ENCODE results near the gene MAP1LC3B2. TPM values are rescaled to one million over a fixed set of nuclear protein-coding genes. Genes with fewer than 3 reads are reported as not detected.
A peak's percentile ranks its signal among the peaks of the same experiment; 100 is the strongest.
"Not testable (repeated sequence)": the region's sequence is repeated elsewhere in the genome, so short reads cannot be mapped to it uniquely, and the experiment has no call there.

MAP1LC3B2 gene
- total RNA-seq, 4 donors from 2014 or later, result 0.76 TPM; not detected in 2

DNA sequence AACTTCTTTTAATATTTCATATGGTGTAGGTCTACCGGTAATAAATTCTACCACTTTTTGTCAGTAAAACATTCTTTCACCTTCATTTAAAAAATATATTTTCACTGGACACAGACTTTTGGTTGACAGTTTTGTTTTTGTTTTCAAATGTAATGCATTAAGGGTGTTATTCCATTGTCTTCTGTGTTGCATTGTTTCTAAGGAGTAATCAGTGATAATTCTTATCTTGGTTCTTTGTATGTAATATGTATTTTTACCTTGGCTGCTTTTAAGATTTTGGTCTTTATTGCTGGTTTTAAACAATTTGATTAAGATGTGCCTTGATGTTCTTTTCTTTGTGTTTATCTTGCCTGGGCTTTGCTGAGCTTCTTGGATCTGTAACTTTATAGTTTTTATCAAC is 4.1 kb downstream of the MAP1LC3B2 start:
- Histone ChIP-seq H3K36me3 (no peaks in the 10 kb centered on the region), H3K9me3 (peaks cover 0 to 7% (median 0%) of the 10 kb centered on the region in 3 donors), H3K27ac (no peak overlapping the region), H3K4me3 (no peak overlapping the region), H3K27me3 (no peaks in the 10 kb centered on the region), H3K4me1 (peaks cover 11 to 63% (median 15%) of the 10 kb centered on the region in 3 donors)
- TF ChIP-seq, protein P1, sequence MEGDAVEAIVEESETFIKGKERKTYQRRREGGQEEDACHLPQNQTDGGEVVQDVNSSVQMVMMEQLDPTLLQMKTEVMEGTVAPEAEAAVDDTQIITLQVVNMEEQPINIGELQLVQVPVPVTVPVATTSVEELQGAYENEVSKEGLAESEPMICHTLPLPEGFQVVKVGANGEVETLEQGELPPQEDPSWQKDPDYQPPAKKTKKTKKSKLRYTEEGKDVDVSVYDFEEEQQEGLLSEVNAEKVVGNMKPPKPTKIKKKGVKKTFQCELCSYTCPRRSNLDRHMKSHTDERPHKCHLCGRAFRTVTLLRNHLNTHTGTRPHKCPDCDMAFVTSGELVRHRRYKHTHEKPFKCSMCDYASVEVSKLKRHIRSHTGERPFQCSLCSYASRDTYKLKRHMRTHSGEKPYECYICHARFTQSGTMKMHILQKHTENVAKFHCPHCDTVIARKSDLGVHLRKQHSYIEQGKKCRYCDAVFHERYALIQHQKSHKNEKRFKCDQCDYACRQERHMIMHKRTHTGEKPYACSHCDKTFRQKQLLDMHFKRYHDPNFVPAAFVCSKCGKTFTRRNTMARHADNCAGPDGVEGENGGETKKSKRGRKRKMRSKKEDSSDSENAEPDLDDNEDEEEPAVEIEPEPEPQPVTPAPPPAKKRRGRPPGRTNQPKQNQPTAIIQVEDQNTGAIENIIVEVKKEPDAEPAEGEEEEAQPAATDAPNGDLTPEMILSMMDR (IDR thresholded peaks at IDR 0.05), result no peak
- TF ChIP-seq POLR2A (IDR thresholded peaks at IDR 0.05), result no peak
- 100% methylated on average over 1 of the region's 1 CpG for WGBS, 2 donors
- DNase-seq, result no peak
- intact Hi-C loops (cut with DNase I), result no loop called here

DNA sequence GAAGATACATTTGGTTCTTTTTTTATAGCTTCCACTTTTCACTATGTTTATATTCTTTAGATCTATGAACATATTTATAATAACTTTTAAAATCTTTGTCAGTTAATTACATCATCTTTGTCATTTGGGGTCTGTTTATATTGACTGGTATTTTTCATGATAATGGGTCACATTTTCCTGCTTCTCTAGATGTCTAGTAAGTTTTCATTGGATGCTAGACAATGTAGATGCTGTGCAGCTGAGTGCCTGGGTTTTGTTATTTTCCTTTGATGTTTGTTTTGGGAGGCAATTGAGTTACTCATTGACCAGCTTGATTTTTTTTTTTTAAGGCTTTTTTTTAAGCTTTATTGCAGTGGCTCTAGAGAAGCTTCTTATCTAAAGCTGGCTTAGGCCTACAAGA is 4.9 kb downstream of the MAP1LC3B2 start:
- intact Hi-C loops (cut with DNase I), result no loop called here
- Histone ChIP-seq H3K4me3 (no peak overlapping the region), H3K27me3 (no peaks in the 10 kb centered on the region)

GRCh38 chr12:116565221-116565620 is 6.0 kb downstream of the MAP1LC3B2 start:
- Histone ChIP-seq H3K4me1 (peaks cover 0 to 44% (median 1%) of the 10 kb centered on the region in 3 donors), H3K27ac (peak overlapping the region; percentile 16 to 79 (median 60))
- H3K9me3 ChIP-seq; H3K4me3 ChIP-seq; H3K36me3 ChIP-seq; DNase-seq; H3K27me3 ChIP-seq; intact Hi-C loops (cut with DNase I): not testable (repeated sequence)
- WGBS, 2 donors, result 77 to 79% methylated on average over 7 of the region's 7 CpGs

More for the DNA sequence above, 4.9 kb downstream of the MAP1LC3B2 start:
- H3K27ac ChIP-seq, result no peak overlapping the region
- no peaks in the 10 kb centered on the region for H3K36me3 ChIP-seq
- DNase-seq, result no peak
- peaks cover 6 to 55% (median 9%) of the 10 kb centered on the region in 3 donors for H3K4me1 ChIP-seq
- no peak for TF ChIP-seq POLR2A (IDR thresholded peaks at IDR 0.05)
- TF ChIP-seq, protein P1 (IDR thresholded peaks at IDR 0.05), result no peak
- H3K9me3 ChIP-seq, result peaks cover 0 to 7% (median 0%) of the 10 kb centered on the region in 3 donors

- H3K4me1 ChIP-seq, result peaks cover 0 to 38% (median 0%) of the 10 kb centered on the region in 3 donors
- no peaks in the 10 kb centered on the region for H3K27me3 ChIP-seq
- DNase-seq, result no peak
- peak overlapping the region; percentile 16 to 79 (median 60) for H3K27ac ChIP-seq
- no peak overlapping the region for H3K4me3 ChIP-seq
- H3K9me3 ChIP-seq, result peaks cover 0 to 7% (median 0%) of the 10 kb centered on the region in 3 donors
- no peaks in the 10 kb centered on the region for H3K36me3 ChIP-seq
- 32 to 53% methylated on average over 2 of the region's 2 CpGs for WGBS, 2 donors
- intact Hi-C loops (cut with DNase I), result no loop called here
- TF ChIP-seq, protein P1 (IDR thresholded peaks at IDR 0.05), result peak in 1 of 6 experiments; percentile 8
- TF ChIP-seq POLR2A (IDR thresholded peaks at IDR 0.05), result no peak
Observed at GRCh38 chr12:116565963-116566362, 6.8 kb downstream of the MAP1LC3B2 start.

- WGBS, 2 donors, result 68 to 76% methylated on average over 2 of the region's 2 CpGs
- TF ChIP-seq, protein P1 (IDR thresholded peaks at IDR 0.05), result no peak
- no peak for TF ChIP-seq POLR2A (IDR thresholded peaks at IDR 0.05)
- no peaks in the 10 kb centered on the region for H3K36me3 ChIP-seq
- intact Hi-C loops (cut with DNase I), result no loop called here
- no peak overlapping the region for H3K27ac ChIP-seq
- peaks cover 0 to 38% (median 0%) of the 10 kb centered on the region in 3 donors for H3K4me1 ChIP-seq
- H3K4me3 ChIP-seq, result no peak overlapping the region
- H3K27me3 ChIP-seq, result no peaks in the 10 kb centered on the region
- DNase-seq, result no peak
- peaks cover 0 to 7% (median 0%) of the 10 kb centered on the region in 3 donors for H3K9me3 ChIP-seq
Observed at GRCh38 chr12:116568203-116568602, 9.0 kb downstream of the MAP1LC3B2 start.

DNA sequence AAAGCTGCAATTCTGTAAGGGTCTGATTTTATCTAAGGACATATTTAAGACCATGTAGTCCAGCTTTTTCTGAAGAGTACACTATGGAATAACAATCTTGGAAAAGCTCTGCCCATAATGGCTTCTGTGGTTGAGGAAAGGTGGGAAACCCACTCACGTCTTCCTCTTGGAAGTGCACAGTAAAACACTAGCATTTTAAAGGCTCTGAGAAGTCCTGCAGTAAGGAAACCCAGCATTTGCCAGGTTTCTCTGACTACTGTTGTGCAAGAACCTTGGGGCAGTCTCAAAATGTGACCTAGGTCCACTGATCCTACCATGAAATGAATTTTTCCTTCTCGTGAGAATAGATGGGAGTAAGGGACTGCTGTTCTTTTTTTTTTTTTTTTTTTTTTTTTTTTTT is 11.9 kb downstream of the MAP1LC3B2 start:
- TF ChIP-seq, protein P1 (IDR thresholded peaks at IDR 0.05), result no peak
- TF ChIP-seq POLR2A (IDR thresholded peaks at IDR 0.05), result no peak
- intact Hi-C loops (cut with DNase I), result no loop called here

More for the DNA sequence above, 11.9 kb downstream of the MAP1LC3B2 start:
- no peaks in the 10 kb centered on the region for H3K9me3 ChIP-seq
- no peaks in the 10 kb centered on the region for H3K27me3 ChIP-seq
- WGBS, 2 donors, result 85 to 88% methylated on average over 2 of the region's 2 CpGs
- H3K36me3 ChIP-seq, result no peaks in the 10 kb centered on the region
- no peak overlapping the region for H3K4me3 ChIP-seq
- H3K27ac ChIP-seq, result no peak overlapping the region
- H3K4me1 ChIP-seq, result peaks cover 0 to 20% (median 0%) of the 10 kb centered on the region in 3 donors
- DNase-seq, result no peak

Data from esophagus squamous epithelium (tissue), 5 donors.